Fibroblast of mammary gland (primary cell): ENCODE data around the gene KIF20B.
A peak's percentile ranks its signal among the peaks of the same experiment; 100 is the strongest.

ENCODE experiments used
- DNase-seq: peaks from one replicate; pipeline ENCODE4 v3.0.0-alpha.2; 2010; ENCODE audit warnings: low read depth
- H3K4me3 ChIP-seq: 2 replicates; pipeline ENCODE4 v1.5.1; 2011; ENCODE audit warnings: low read depth, mild to moderate bottlenecking, low read length, moderate library complexity; ENCODE audit not compliant: control insufficient read depth
- CTCF ChIP-seq: conservative IDR thresholded peaks from 2 replicates; pipeline ENCODE4 v1.5.1; 2011; ENCODE audit warnings: low read depth, low read length, inconsistent platforms; ENCODE audit not compliant: control insufficient read depth, insufficient read depth

Gene KIF20B

GRCh38 chr10:89668386-89669071 is 32.9 kb upstream of the KIF20B start:
- TF ChIP-seq CTCF, result no peak
- DNase-seq, result no peak
- H3K4me3 ChIP-seq, result no peak overlapping the region

GRCh38 chr10:89669985-89670384 is 31.4 kb upstream of the KIF20B start:
- DNase-seq, result no peak
- no peak overlapping the region for H3K4me3 ChIP-seq
- no peak for TF ChIP-seq CTCF

GRCh38 chr10:89670926-89671325 is 30.5 kb upstream of the KIF20B start:
- no peak for TF ChIP-seq CTCF
- no peak overlapping the region for H3K4me3 ChIP-seq
- no peak for DNase-seq

- no peak for DNase-seq
- TF ChIP-seq CTCF, result no peak
- H3K4me3 ChIP-seq, result no peak overlapping the region
These were observed 24.0 kb upstream of the KIF20B start for GRCh38 chr10:89677341-89677740.

- H3K4me3 ChIP-seq, result no peak overlapping the region
- no peak for DNase-seq
- TF ChIP-seq CTCF, result no peak
These were observed 21.4 kb upstream of the KIF20B start for GRCh38 chr10:89679986-89680385.

- DNase-seq, result no peak
- no peak for TF ChIP-seq CTCF
- H3K4me3 ChIP-seq, result no peak overlapping the region
These were observed 17.5 kb upstream of the KIF20B start for GRCh38 chr10:89683883-89684282.

GRCh38 chr10:89684604-89685003 is 16.8 kb upstream of the KIF20B start:
- TF ChIP-seq CTCF, result no peak
- no peak overlapping the region for H3K4me3 ChIP-seq
- DNase-seq, result peak; percentile 74
